Peyer's patch (tissue), 4 donors: Measurements from ENCODE around the gene PACRG. TPM values are rescaled to one million over a fixed set of nuclear protein-coding genes. Genes with fewer than 3 reads are reported as not detected.

Experiments used
- DNase-seq, 3 donors: peaks; one replicate each; pipeline ENCODE4 v3.0.0-alpha.2; 2017 to 2019
- H3K27ac ChIP-seq, 4 donors: fragments of 200-600 bp; sonication (generic); one replicate each; pipeline ENCODE4 v1.5.1; 2016 to 2019
- H3K27me3 ChIP-seq, 2 donors: fragments of 200-600 bp; sonication (generic); one replicate each; pipeline ENCODE4 v1.5.1; 2019
- H3K36me3 ChIP-seq, 3 donors: fragments of 200-600 bp; sonication (generic); one replicate each; pipeline ENCODE4 v1.5.1; 2016 to 2019
- H3K4me1 ChIP-seq, 4 donors: fragments of 200-600 bp; sonication (generic); one replicate each; pipeline ENCODE4 v1.5.1; 2016 to 2019
- H3K4me3 ChIP-seq, 4 donors: fragments of 200-600 bp; sonication (generic); 1 replicate in 3 of 4; 2 replicates in 1 of 4; pipeline ENCODE4 v1.5.1; 2016 to 2019; ENCODE audit warnings: mild to moderate bottlenecking in 1 of 4
- H3K9me3 ChIP-seq, 4 donors: fragments of 200-600 bp; sonication (generic); one replicate each; pipeline ENCODE4 v1.5.1; 2016 to 2019; ENCODE audit warnings: mild to moderate bottlenecking in 1 of 4
- CTCF ChIP-seq, 6 experiments: fragments of 450-650 bp in 4 of 6; fragments of 200-600 bp in 2 of 6; sonication (generic) in 1 of 6; IDR thresholded peaks; one replicate each; pipeline ENCODE4 v1.5.1; 2017 to 2019; ENCODE audit warnings: antibody characterized with exemption in 6 of 6, mild to moderate bottlenecking in 3 of 6, moderate library complexity in 1 of 6
- POLR2A ChIP-seq, 2 donors: fragments of 450-650 bp; IDR thresholded peaks; one replicate each; pipeline ENCODE4 v1.5.1; 2017; ENCODE audit warnings: antibody characterized with exemption in 2 of 2, mild to moderate bottlenecking in 2 of 2, moderate library complexity in 2 of 2
- total RNA-seq, 4 donors: library from RNA; depleted of rRNA; stranded (reverse); fragments of >200 nt; gene quantifications; one replicate each; pipeline ENCODE4 v1.1.0, GENCODE V29; 2016

The PACRG gene
- total RNA-seq, 4 donors from 2014 or later, result 0.76 to 2.5 TPM; not detected in 2

GRCh38 chr6:163327921-163328320 is 600.1 kb downstream of the PACRG start:
- DNase-seq, result no peak
- no peak overlapping the region for H3K27ac ChIP-seq
- no peaks in the 10 kb centered on the region for H3K27me3 ChIP-seq
- H3K4me1 ChIP-seq, result no peaks in the 10 kb centered on the region
- H3K4me3 ChIP-seq, result no peak overlapping the region
- H3K36me3 ChIP-seq, result no peaks in the 10 kb centered on the region
- TF ChIP-seq CTCF (IDR thresholded peaks at IDR 0.05), result no peak
- no peak for TF ChIP-seq POLR2A (IDR thresholded peaks at IDR 0.05)
- H3K9me3 ChIP-seq, result no peaks in the 10 kb centered on the region

- TF ChIP-seq POLR2A (IDR thresholded peaks at IDR 0.05), result no peak
- Histone ChIP-seq H3K4me3 (no peak overlapping the region), H3K27me3 (no peaks in the 10 kb centered on the region), H3K36me3 (no peaks in the 10 kb centered on the region), H3K27ac (no peak overlapping the region), H3K9me3 (no peaks in the 10 kb centered on the region), H3K4me1 (no peaks in the 10 kb centered on the region)
- no peak for DNase-seq
Measured at GRCh38 chr6:163328411-163328810, 600.6 kb downstream of the PACRG start.

- TF ChIP-seq POLR2A (IDR thresholded peaks at IDR 0.05), result no peak
- no peak for TF ChIP-seq CTCF (IDR thresholded peaks at IDR 0.05)
- H3K4me3 ChIP-seq, result no peak overlapping the region
- H3K9me3 ChIP-seq, result no peaks in the 10 kb centered on the region
- no peaks in the 10 kb centered on the region for H3K4me1 ChIP-seq
- H3K27me3 ChIP-seq, result no peaks in the 10 kb centered on the region
- no peaks in the 10 kb centered on the region for H3K36me3 ChIP-seq
- DNase-seq, result no peak
- H3K27ac ChIP-seq, result no peak overlapping the region
Measured at GRCh38 chr6:163329991-163330390, 602.2 kb downstream of the PACRG start.

DNA sequence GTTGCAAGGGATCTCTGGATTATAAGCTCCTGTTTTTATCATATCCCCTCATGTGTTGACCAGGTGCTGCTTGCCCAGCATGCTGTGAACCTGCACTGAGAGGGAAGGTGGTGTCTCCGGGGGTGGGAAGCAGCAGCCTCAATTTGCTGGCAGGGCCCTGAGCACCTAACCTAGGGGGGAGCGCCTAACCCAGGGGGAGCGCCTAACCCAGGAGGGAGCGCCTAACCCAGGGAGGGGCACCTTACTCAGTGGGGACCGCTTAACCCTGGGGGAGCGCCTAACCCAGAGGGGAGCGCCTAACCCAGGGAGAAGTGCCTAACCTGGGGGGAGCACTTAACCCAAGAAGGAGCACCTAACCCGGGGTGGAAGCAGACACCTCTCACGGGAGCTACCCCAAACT is 603.5 kb downstream of the PACRG start:
- no peaks in the 10 kb centered on the region for H3K9me3 ChIP-seq
- no peak for DNase-seq
- TF ChIP-seq CTCF (IDR thresholded peaks at IDR 0.05) (no peak), POLR2A (IDR thresholded peaks at IDR 0.05) (no peak)
- no peak overlapping the region for H3K4me3 ChIP-seq
- no peaks in the 10 kb centered on the region for H3K4me1 ChIP-seq
- no peaks in the 10 kb centered on the region for H3K27me3 ChIP-seq
- no peaks in the 10 kb centered on the region for H3K36me3 ChIP-seq
- no peak overlapping the region for H3K27ac ChIP-seq

GRCh38 chr6:163332575-163332974 is 604.8 kb downstream of the PACRG start:
- H3K4me1 ChIP-seq, result no peaks in the 10 kb centered on the region
- TF ChIP-seq CTCF (IDR thresholded peaks at IDR 0.05), result no peak
- TF ChIP-seq POLR2A (IDR thresholded peaks at IDR 0.05), result no peak

DNA sequence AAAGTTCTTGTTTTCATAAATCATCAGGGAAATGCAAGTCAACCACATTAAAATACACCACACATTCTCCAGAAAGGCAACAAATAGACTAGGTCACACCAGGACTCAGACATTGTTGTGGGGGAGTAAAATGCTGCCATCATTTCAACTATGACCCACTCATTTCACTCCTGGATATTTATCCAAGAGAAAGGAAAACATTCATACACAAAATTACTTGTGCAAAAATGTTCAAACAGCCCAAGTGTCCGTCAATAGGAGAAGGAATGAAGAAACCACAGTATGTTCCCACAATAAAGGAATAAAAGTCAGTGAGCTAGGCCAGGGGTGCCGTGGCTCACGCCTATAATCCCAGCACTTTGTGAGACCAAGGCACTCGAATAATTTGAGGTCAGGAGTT is 605.3 kb downstream of the PACRG start:
- DNase-seq, result no peak
- H3K9me3 ChIP-seq, result no peaks in the 10 kb centered on the region
- H3K4me3 ChIP-seq, result no peak overlapping the region
- H3K27ac ChIP-seq, result no peak overlapping the region
- TF ChIP-seq POLR2A (IDR thresholded peaks at IDR 0.05) (no peak), CTCF (IDR thresholded peaks at IDR 0.05) (no peak)
- H3K27me3 ChIP-seq, result no peaks in the 10 kb centered on the region
- no peaks in the 10 kb centered on the region for H3K36me3 ChIP-seq
- H3K4me1 ChIP-seq, result no peaks in the 10 kb centered on the region

More at GRCh38 chr6:163332575-163332974, 604.8 kb downstream of the PACRG start:
- H3K9me3 ChIP-seq, result no peaks in the 10 kb centered on the region
- no peaks in the 10 kb centered on the region for H3K36me3 ChIP-seq
- H3K4me3 ChIP-seq, result no peak overlapping the region
- DNase-seq, result no peak
- no peak overlapping the region for H3K27ac ChIP-seq
- H3K27me3 ChIP-seq, result no peaks in the 10 kb centered on the region
